Body of pancreas (tissue), 4 donors: ENCODE measurements around the gene ATP11A. TPM values are rescaled to one million over a fixed set of nuclear protein-coding genes. Genes with fewer than 3 reads are reported as not detected.

Source experiments
- ATAC-seq: fragments of 150-250 bp; one replicate; pipeline ENCODE4 v1.9.1; 2016
- DNase-seq, 4 donors: peaks; one replicate each; pipeline ENCODE4 v3.0.0-alpha.2; 2019
- H3K27ac ChIP-seq, 4 donors: fragments of 200-600 bp; sonication (generic); 1 replicate in 3 of 4; 2 replicates in 1 of 4; pipeline versions ENCODE4 v1.5.1 to v1.6.1; 2016 to 2019; ENCODE audit warnings: mild to moderate bottlenecking in 1 of 4, mixed read lengths in 1 of 4, moderate library complexity in 1 of 4
- H3K27me3 ChIP-seq, 2 donors: fragments of 200-600 bp; sonication (generic); one replicate each; pipeline ENCODE4 v1.6.0; 2016; ENCODE audit warnings: mild to moderate bottlenecking in 1 of 2
- H3K36me3 ChIP-seq, 2 donors: fragments of 200-600 bp; sonication (generic); replicated peaks in 1 of 2; 2 replicates each; pipeline ENCODE4 v1.5.1; 2016; ENCODE audit warnings: low read depth in 2 of 2; ENCODE audit not compliant: insufficient read depth in 1 of 2
- H3K4me1 ChIP-seq: fragments of 200-600 bp; sonication (generic); one replicate; pipeline ENCODE4 v1.6.0; 2016
- H3K4me3 ChIP-seq, 2 donors: fragments of 200-600 bp; sonication (generic); 1 replicate in 1 of 2; 2 replicates in 1 of 2; pipeline ENCODE4 v1.5.1; 2016 to 2019
- H3K9me3 ChIP-seq, 3 donors: fragments of 200-600 bp; sonication (generic); 1 replicate in 2 of 3; 2 replicates in 1 of 3; pipeline ENCODE4 v1.5.1; 2016
- CTCF ChIP-seq, 7 experiments: fragments of 450-650 bp in 4 of 7; fragments of 200-600 bp in 3 of 7; sonication (generic) in 3 of 7; IDR thresholded peaks; one replicate each; pipeline ENCODE4 v1.5.1; 2016 to 2019; ENCODE audit warnings: antibody characterized with exemption in 7 of 7
- POLR2A ChIP-seq, 3 donors: fragments of 450-650 bp; IDR thresholded peaks; one replicate each; pipeline ENCODE4 v1.6.1; 2016; ENCODE audit warnings: antibody characterized with exemption in 3 of 3, mild to moderate bottlenecking in 2 of 3
- WGBS, 2 donors: methylation state at CpG; one replicate each; pipeline ENCODE4 v1.1.5; 2017; 5-methylcytosine and 5-hydroxymethylcytosine counted together
- intact Hi-C: fragments of 100-400 bp; cut with DNase I; formaldehyde crosslinking; loops from one replicate; pipeline ENCODE4 v1.15.1; 2023
- total RNA-seq, 2 donors: library from RNA; depleted of rRNA; stranded (reverse); fragments of >200 nt; gene quantifications; one replicate each; pipeline ENCODE4 v1.1.0, GENCODE V29; 2016

The ATP11A gene
- total RNA-seq, 2 donors from 2014 or later, result 24.1 to 33.9 TPM

GRCh38 chr13:112928020-112928971 is 238.5 kb downstream of the ATP11A start:
- H3K4me1 ChIP-seq, result peaks cover 16% of the 10 kb centered on the region
- intact Hi-C loops, result no loop called here
- DNase-seq (no peak), ATAC-seq (no peak)
- H3K9me3 ChIP-seq, result no peaks in the 10 kb centered on the region
- no peak for TF ChIP-seq POLR2A (IDR thresholded peaks at IDR 0.05)
- TF ChIP-seq CTCF (IDR thresholded peaks at IDR 0.05), result no peak
- peak overlapping the region in 3 of 4 donors; percentile 0 to 47 (median 6) for H3K27ac ChIP-seq
- H3K4me3 ChIP-seq, result no peak overlapping the region
- 70 to 83% methylated on average over 17 to 21 of the region's 21 CpGs for WGBS, 2 donors
- no peaks in the 10 kb centered on the region for H3K27me3 ChIP-seq
- no peaks in the 10 kb centered on the region for H3K36me3 ChIP-seq

- intact Hi-C loops, result no loop called here
- H3K27ac ChIP-seq, result peak overlapping the region in 3 of 4 donors; percentile 0 to 47 (median 6)
- H3K4me3 ChIP-seq, result no peak overlapping the region
- H3K4me1 ChIP-seq, result peaks cover 16% of the 10 kb centered on the region
- peak; percentile 54 for ATAC-seq
- H3K36me3 ChIP-seq, result no peaks in the 10 kb centered on the region
- TF ChIP-seq POLR2A (IDR thresholded peaks at IDR 0.05), result no peak
- peak in 1 of 7 experiments; percentile 3 for TF ChIP-seq CTCF (IDR thresholded peaks at IDR 0.05)
- H3K9me3 ChIP-seq, result no peaks in the 10 kb centered on the region
- 22 to 31% methylated on average over 16 to 21 of the region's 21 CpGs for WGBS, 2 donors
- no peaks in the 10 kb centered on the region for H3K27me3 ChIP-seq
- DNase-seq, result peak in 3 of 4 donors; percentile 56 to 64 (median 60)
These were observed 239.3 kb downstream of the ATP11A start for GRCh38 chr13:112928972-112929782.

GRCh38 chr13:112929783-112930055 is 239.9 kb downstream of the ATP11A start:
- Histone ChIP-seq H3K27ac (peak overlapping the region in 2 of 4 donors; percentile 0 to 47), H3K36me3 (no peaks in the 10 kb centered on the region), H3K27me3 (no peaks in the 10 kb centered on the region), H3K9me3 (no peaks in the 10 kb centered on the region), H3K4me3 (no peak overlapping the region), H3K4me1 (peaks cover 16% of the 10 kb centered on the region)
- ATAC-seq (no peak), DNase-seq (no peak)
- intact Hi-C loops, result loop anchor here (10.0 kb wide), 1 partner anchor 465 kb away; no protein-coding TSS in a partner anchor
- WGBS, 2 donors, result 45 to 65% methylated on average over 8 of the region's 8 CpGs
- no peak for TF ChIP-seq CTCF (IDR thresholded peaks at IDR 0.05)
- TF ChIP-seq POLR2A (IDR thresholded peaks at IDR 0.05), result no peak

- intact Hi-C loops, result loop anchor here (10.0 kb wide), 1 partner anchor 465 kb away; no protein-coding TSS in a partner anchor
- ATAC-seq (no peak), DNase-seq (no peak)
- TF ChIP-seq CTCF (IDR thresholded peaks at IDR 0.05) (no peak), POLR2A (IDR thresholded peaks at IDR 0.05) (no peak)
- H3K27me3 ChIP-seq, result no peaks in the 10 kb centered on the region
- no peaks in the 10 kb centered on the region for H3K36me3 ChIP-seq
- H3K4me3 ChIP-seq, result no peak overlapping the region
- peaks cover 16% of the 10 kb centered on the region for H3K4me1 ChIP-seq
- H3K9me3 ChIP-seq, result no peaks in the 10 kb centered on the region
- no peak overlapping the region for H3K27ac ChIP-seq
These were observed 240.4 kb downstream of the ATP11A start for GRCh38 chr13:112930192-112930591.
